Measurements from ENCODE around the gene USF2. TPM values are rescaled to one million over a fixed set of nuclear protein-coding genes. Genes with fewer than 3 reads are reported as not detected.

The USF2 gene
- total and polyA plus RNA-seq, 10 of the 15 experiments (the other 5 are each of a cell fraction or from before 2014, with no cell fraction given) = 0.56 to 157 (median 65.5) TPM

- in situ Hi-C loops (cut with MboI) = no loop called here
- RAD21 ChIA-PET (ENCODE audit: unreplicated experiment) = interaction anchor here (1.1 kb wide), 1 partner anchor 121 kb away, joined by 4 read pairs; no protein-coding TSS in a partner anchor
- intact Hi-C loops (cut with micrococcal nuclease; ENCODE audit: unreplicated experiment) = loop anchor here (10.0 kb wide), 1 partner anchor 233 kb away; the partner anchor contains the start of gene KRTDAP
- Histone ChIP-seq H3K4me1 (ENCODE audit: control insufficient read depth, insufficient read depth, low read length) (no peaks in the 10 kb centered on the region), H4K20me1 (ENCODE audit: control insufficient read depth, insufficient read depth) (no peaks in the 10 kb centered on the region), H3K27me3 (replicated peaks in 1 of 2; ENCODE audit: control insufficient read depth in 2 of 2, insufficient read depth in 2 of 2, low read length in 1 of 2) (no peaks in the 10 kb centered on the region), H2AFZ (ENCODE audit: control insufficient read depth, low read depth, low read length) (no peak overlapping the region), H3K9me3 (replicated peaks; ENCODE audit: control insufficient read depth, insufficient read depth, low read length) (no peaks in the 10 kb centered on the region), H3K27ac (ENCODE audit: control insufficient read depth, insufficient read depth) (no peak overlapping the region), H3K9ac (ENCODE audit: control insufficient read depth, insufficient read depth, low read length) (no peak overlapping the region), H3K4me3 (no peak overlapping the region), H3K36me3 (ENCODE audit: control insufficient read depth in 2 of 2, insufficient read depth in 2 of 2, low read length in 1 of 2) (peaks cover 10 to 13% of the 10 kb centered on the region in 2 experiments; a peak in 3 of 4 replicates), H3K79me2 (ENCODE audit: control insufficient read depth, insufficient read depth, low read length) (peaks cover 10% of the 10 kb centered on the region), H3K4me2 (ENCODE audit: control insufficient read depth, insufficient read depth) (no peak overlapping the region)
- TF ChIP-seq POLR2A (IDR thresholded peaks at IDR 0.05; ENCODE audit: low read depth, low read length) = peak; percentile 56
- TF ChIP-seq ZSCAN29 (IDR thresholded peaks at IDR 0.05) = no peak
- POLR2A ChIA-PET = no interaction called here
- FAIRE-seq (no peak), ATAC-seq (no peak), DNase-seq (ENCODE audit: low read depth, low spot score) (no peak)
- SMC1A ChIA-PET (ENCODE audit: uncharacterized antibody, unreplicated experiment) = interaction anchor here (1.9 kb wide), 1 partner anchor 108 kb away, joined by 4 read pairs; the partner anchor contains the start of gene FXYD5
- BruUV-seq (replicated peaks) = no TSS peak
- CTCF ChIA-PET = no interaction called here
- WGBS (ENCODE audit: insufficient coverage, insufficient replicate concordance, low lambda C conversion rate, missing lambda C conversion rate) = 79% methylated on average over 17 of the region's 17 CpGs
These were observed 6.5 kb upstream of the USF2 start for GRCh38 chr19:35262101-35262761.

DNA sequence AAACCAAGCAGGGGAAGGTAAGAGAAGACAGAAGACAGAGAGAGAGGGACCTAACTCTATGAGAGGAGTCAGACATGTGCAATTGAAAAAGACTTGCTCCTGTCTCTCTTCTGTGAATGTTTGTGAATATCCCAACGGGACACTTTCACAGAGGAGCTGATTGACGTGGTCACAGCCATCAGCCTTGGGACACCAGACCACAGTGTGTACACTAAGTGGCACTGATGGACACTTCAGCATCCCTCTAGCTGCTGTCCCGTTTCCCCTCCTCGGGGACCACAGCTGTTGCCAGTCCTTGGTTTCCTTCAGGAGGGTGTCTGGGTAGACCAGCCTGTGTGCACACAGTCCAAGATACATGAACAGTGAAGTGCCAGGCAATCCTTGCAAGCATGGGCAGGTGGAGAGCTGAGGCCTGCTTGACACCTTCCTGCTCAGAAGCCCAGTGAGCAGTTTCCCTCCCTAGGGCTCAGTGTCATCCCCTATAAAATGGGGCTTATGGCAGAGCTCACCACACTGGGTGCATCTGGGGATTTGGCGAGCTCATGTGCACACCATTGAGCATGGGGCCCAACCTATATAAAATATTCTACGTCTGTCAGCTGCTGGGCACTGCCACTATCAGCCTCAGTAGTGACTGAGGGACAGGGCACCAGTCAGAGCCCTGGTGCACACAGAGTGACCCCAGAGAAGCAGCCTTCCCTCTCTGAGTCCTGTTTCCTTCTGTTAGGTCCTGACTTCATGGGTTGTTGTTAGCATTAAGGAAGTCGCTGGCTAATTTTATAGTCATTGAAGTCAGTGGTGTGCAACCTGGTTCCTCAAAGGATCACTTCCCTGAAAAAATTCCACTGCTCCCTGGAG lies 4.3 kb upstream of the USF2 start:
- Histone ChIP-seq H3K27me3 (replicated peaks in 1 of 2; ENCODE audit: control insufficient read depth in 2 of 2, insufficient read depth in 2 of 2, low read length in 1 of 2) (no peaks in the 10 kb centered on the region), H3K4me2 (ENCODE audit: control insufficient read depth, insufficient read depth) (no peak overlapping the region), H3K9ac (ENCODE audit: control insufficient read depth, insufficient read depth, low read length) (no peak overlapping the region), H3K9me3 (replicated peaks; ENCODE audit: control insufficient read depth, insufficient read depth, low read length) (no peaks in the 10 kb centered on the region), H3K27ac (ENCODE audit: control insufficient read depth, insufficient read depth) (no peak overlapping the region), H3K79me2 (ENCODE audit: control insufficient read depth, insufficient read depth, low read length) (peaks cover 19% of the 10 kb centered on the region), H3K4me1 (ENCODE audit: control insufficient read depth, insufficient read depth, low read length) (no peaks in the 10 kb centered on the region), H3K4me3 (no peak overlapping the region), H3K36me3 (ENCODE audit: control insufficient read depth in 2 of 2, insufficient read depth in 2 of 2, low read length in 1 of 2) (peaks cover 10 to 13% of the 10 kb centered on the region in 2 experiments; a peak in 3 of 4 replicates), H4K20me1 (ENCODE audit: control insufficient read depth, insufficient read depth) (no peaks in the 10 kb centered on the region), H2AFZ (ENCODE audit: control insufficient read depth, low read depth, low read length) (no peak overlapping the region)
- intact Hi-C loops (cut with micrococcal nuclease; ENCODE audit: unreplicated experiment) = loop anchor here (5.0 to 10.0 kb wide), 2 partner anchors 83 to 230 kb away; partner anchors contain the start of genes FFAR1 and KRTDAP
- SMC1A ChIA-PET (ENCODE audit: uncharacterized antibody, unreplicated experiment) = interaction anchor here (1.0 to 1.9 kb wide), 5 partner anchors 11 to 123 kb away, joined by 3 to 5 read pairs (median 3); partner anchors contain the start of gene FXYD5
- no TSS peak for BruUV-seq (replicated peaks)
- 72% methylated on average over 7 of the region's 7 CpGs for WGBS (ENCODE audit: insufficient coverage, insufficient replicate concordance, low lambda C conversion rate, missing lambda C conversion rate)
- FAIRE-seq (no peak), DNase-seq (ENCODE audit: low read depth, low spot score) (no peak), ATAC-seq (no peak)
- in situ Hi-C loops (cut with MboI) = no loop called here
- CTCF ChIA-PET = interaction anchor here (0.6 to 3.5 kb wide), 3 partner anchors 9 to 123 kb away, joined by 3 to 33 read pairs (median 3); no protein-coding TSS in a partner anchor
- POLR2A ChIA-PET = interaction anchor here (0.8 kb wide), 1 partner anchor 13 kb away, joined by 3 read pairs; no protein-coding TSS in a partner anchor
- TF ChIP-seq MEF2A (IDR thresholded peaks at IDR 0.05; ENCODE audit: insufficient read depth, low read depth, low read length) = no peak
- TF ChIP-seq PML (IDR thresholded peaks at IDR 0.05; ENCODE audit: low read length) = 0 out of 2 replicates have a peak, but pooled peaks have one; percentile 27
- no peak for TF ChIP-seq RBBP5 (conservative IDR thresholded peaks at IDR 0.05)
- no peak for TF ChIP-seq KAT2A (conservative IDR thresholded peaks at IDR 0.05; ENCODE audit: control insufficient read depth, low read depth, low read length)
- TF ChIP-seq NFIC (IDR thresholded peaks at IDR 0.05; ENCODE audit: low read depth, low read length) = no peak
- TF ChIP-seq BMI1 (IDR thresholded peaks at IDR 0.05; ENCODE audit: borderline replicate concordance) = no peak
- RAD21 ChIA-PET (ENCODE audit: unreplicated experiment) = interaction anchor here (0.7 to 2.2 kb wide), 4 partner anchors 9 to 123 kb away, joined by 3 to 8 read pairs (median 4); no protein-coding TSS in a partner anchor
